Measurements from ENCODE around the gene HOXB5.

DNA sequence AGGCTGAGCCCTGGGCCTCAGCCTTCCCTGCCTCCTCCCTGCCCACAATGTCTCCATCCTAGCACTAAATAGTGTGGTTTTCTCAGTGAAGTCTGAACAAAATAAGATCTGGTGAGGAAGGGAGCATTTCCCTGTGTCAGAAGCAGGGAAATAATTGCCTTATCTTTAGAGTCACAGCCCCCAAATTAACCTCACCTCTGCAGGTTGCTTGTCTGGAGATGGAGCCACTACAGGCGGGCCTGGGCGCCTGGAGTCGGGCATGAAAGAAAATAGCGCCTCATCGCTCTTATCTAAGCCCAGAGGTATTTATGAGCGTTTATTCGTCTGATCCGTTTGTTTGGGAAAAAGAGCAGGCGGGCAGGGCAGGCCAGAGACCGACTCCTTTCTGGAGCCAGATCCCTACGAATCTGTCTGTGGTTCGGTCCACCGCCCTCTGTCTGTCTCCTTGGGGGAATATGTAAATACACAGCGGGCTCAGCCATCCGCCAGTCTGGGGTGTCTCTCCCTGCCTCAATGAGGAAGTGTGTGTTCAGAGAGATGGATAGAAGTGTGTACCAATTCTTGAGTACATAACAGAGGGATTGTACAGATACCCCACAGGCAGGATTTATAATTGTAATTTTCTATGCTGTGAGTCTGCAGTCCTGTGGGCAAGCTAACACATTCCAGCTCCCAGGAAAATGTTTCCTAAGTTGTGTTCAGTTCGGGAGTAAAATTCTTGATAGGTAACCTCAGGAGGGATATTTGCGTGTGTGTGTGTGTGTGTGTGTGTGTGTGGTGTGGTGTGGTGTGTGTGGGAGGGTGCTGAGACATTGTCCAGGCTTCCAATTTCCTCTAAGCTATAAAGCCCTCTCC lies 6.9 kb upstream of the HOXB5 start:
- TF ChIP-seq, protein P1, sequence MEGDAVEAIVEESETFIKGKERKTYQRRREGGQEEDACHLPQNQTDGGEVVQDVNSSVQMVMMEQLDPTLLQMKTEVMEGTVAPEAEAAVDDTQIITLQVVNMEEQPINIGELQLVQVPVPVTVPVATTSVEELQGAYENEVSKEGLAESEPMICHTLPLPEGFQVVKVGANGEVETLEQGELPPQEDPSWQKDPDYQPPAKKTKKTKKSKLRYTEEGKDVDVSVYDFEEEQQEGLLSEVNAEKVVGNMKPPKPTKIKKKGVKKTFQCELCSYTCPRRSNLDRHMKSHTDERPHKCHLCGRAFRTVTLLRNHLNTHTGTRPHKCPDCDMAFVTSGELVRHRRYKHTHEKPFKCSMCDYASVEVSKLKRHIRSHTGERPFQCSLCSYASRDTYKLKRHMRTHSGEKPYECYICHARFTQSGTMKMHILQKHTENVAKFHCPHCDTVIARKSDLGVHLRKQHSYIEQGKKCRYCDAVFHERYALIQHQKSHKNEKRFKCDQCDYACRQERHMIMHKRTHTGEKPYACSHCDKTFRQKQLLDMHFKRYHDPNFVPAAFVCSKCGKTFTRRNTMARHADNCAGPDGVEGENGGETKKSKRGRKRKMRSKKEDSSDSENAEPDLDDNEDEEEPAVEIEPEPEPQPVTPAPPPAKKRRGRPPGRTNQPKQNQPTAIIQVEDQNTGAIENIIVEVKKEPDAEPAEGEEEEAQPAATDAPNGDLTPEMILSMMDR (conservative IDR thresholded peaks at IDR 0.05 in 1 of 2, IDR thresholded peaks at IDR 0.05 in 1 of 2; ENCODE audit: extremely low read depth in 1 of 2, insufficient read depth in 1 of 2, low read depth in 1 of 2, low read length in 2 of 2) = no peak
- no peak for TF ChIP-seq EZH2 (IDR thresholded peaks at IDR 0.05; ENCODE audit: borderline replicate concordance, low read length)
